Activated CD8-positive, alpha-beta memory T cell treated with anti-CD3 and anti-CD28 coated beads for 24 hours (primary cell): ENCODE data around the gene TK1.
A peak's percentile ranks its signal among the peaks of the same experiment; 100 is the strongest.
"Not testable (repeated sequence)": the region's sequence is repeated elsewhere in the genome, so short reads cannot be mapped to it uniquely, and the experiment has no call there.

ENCODE experiments used
- DNase-seq: peaks from one replicate; pipeline ENCODE4 v3.0.0-alpha.2; 2020

The TK1 gene, protein sequence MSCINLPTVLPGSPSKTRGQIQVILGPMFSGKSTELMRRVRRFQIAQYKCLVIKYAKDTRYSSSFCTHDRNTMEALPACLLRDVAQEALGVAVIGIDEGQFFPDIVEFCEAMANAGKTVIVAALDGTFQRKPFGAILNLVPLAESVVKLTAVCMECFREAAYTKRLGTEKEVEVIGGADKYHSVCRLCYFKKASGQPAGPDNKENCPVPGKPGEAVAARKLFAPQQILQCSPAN

DNA sequence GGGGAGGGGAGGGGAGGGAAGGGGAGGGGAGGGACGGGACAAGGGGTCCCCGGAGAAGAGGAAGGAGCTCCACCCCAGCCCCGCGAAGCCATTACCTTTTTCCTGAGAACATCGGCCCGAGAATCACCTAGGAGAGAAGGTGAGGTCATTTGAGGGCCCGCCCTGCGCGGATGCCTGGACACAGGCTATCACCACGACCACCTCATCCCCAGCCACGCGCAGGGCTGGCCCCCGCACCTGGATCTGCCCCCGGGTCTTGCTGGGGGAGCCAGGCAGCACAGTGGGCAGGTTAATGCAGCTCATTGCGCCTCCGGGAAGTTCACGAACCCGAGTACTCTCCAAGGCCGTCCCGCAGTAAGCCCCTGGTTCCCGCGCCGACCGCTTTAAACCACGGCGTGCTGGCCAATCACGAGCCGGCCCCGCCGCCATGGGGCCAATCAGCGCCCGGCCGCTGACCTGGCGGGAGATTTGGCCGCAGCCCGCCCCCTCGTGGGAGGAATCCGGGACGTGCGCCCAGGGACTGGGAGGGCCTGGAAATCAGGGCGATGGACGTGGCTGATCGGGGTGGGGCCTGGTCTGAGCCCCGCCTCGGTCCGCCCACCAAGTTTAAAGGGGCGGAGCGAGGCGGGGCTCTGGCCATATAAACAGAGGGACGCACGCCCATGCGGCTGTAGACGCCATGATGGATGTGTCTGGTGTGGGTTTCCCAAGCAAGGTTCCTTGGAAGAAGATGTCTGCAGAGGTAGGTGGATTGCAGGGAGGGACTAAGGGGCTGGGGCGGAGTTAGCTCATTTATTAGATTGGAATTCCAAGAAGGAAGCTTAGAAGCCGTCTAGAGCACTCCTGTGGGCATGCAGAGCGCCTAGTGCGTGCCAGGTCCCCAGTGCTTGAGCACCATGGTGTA lies at the start of gene TK1, which contains the start of gene AFMID:
TK1 (minus strand) TSS at position 361 of the 904 bp plus-strand sequence; CDS start at position 303, 58 bp downstream.
AFMID (plus strand) TSS at position 671 of the 904 bp plus-strand sequence; CDS start at position 680, 9 bp downstream.
- peak; percentile 96 for DNase-seq

DNA sequence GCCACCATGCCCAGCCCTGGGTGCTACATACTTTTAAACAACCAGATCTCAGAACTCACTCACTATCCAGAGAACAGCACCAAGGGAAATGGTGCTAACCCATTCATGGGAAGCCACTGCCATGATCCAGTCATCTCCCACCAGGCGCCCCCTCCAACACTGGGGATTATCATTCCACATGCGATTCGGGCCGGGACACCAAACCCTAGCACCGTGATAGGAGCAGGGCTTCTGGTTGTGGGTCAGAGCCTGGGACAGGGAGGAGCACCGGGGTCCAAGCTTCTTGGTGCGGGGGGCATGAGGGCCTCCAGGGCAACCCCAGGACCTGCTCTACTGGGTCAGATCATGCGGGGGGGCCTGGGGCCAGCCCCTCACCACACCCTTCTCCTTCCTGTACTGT lies 49.0 kb upstream of the TK1 start:
- DNase-seq: no peak

DNA sequence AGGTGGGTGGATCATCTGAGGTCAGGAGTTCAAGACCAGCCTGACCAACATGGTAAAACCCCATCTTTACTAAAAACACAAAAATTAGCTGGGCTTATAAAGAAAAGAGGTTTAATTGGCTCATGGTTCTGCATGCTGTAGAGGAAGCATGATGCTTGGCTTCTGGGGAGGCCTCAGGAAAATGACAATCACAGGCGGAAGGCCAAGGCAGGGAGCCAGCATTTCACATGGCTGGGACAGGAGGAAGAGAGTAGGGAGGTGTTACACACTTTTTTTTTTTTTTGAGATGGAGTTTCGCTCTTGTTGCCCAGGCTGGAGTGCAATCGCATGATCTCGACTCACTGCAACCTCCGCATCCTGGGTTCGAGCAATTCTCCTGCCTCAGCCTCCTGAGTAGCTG lies 48.2 kb upstream of the TK1 start:
- DNase-seq: not testable (repeated sequence)

DNA sequence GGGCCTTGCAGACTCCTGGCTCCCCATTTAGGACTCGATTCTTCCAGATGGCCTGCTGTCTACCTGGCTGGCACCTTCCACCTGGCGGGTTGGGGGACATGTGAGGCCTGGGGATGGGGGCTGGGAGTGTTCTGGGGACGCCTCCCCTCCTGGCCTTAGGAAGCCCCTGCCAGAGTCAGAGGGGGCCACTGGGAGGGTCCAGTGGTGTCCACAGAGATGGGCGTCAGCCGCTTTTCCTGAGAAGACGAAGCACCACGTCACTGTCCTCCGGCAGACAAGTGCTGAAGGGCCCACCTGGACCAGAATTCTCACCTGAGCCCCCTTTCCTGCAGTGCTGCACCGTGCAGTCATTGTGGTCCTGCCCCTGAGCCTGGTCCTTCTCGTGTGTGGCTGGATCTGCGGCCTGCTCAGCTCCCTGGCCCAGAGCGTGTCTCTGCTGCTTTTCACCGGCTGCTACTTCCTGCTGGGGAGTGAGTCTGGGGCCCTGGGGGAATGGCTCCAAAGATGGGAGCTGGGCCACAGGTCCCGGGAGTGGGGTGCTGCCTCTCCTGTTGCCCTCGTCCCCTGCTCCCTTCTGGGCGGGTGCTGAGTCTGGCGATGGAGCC lies 47.5 kb upstream of the TK1 start:
- no peak for DNase-seq

DNA sequence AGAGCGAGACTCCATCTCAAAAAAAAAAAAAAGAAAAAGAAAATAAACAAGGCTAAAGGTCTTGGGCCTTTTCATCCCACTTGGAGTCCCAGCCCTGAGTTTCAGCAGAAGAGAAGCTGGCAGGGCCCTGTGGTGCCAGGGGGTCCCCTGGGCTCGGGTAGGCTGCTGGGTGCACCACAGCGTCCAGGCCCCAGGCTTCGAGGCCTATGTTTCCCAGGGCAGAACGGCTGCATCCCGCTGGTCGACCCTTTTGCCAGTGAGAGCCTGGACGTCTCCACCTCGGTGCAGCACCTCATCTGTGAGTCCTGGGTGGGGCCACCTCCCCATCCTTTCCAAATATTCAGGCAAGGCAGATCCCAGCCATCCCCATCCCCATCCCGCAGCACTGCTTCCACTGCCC lies 46.8 kb upstream of the TK1 start:
- no peak for DNase-seq

DNA sequence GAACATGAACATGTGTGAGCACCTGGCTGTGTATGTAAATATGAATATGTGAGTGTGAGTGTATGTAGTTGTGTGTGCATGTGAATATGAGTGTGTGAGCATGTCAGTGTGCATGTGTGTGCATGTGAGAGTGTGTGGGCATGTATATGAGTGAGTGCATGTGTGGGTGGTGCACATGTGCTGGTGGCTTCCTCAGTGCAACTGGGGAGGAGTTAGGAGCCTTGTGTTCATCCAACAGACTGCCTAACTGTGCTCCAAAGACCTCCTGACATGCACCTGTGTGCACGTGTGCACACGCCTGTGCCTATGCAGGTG lies 46.0 kb upstream of the TK1 start:
- DNase-seq: no peak

DNA sequence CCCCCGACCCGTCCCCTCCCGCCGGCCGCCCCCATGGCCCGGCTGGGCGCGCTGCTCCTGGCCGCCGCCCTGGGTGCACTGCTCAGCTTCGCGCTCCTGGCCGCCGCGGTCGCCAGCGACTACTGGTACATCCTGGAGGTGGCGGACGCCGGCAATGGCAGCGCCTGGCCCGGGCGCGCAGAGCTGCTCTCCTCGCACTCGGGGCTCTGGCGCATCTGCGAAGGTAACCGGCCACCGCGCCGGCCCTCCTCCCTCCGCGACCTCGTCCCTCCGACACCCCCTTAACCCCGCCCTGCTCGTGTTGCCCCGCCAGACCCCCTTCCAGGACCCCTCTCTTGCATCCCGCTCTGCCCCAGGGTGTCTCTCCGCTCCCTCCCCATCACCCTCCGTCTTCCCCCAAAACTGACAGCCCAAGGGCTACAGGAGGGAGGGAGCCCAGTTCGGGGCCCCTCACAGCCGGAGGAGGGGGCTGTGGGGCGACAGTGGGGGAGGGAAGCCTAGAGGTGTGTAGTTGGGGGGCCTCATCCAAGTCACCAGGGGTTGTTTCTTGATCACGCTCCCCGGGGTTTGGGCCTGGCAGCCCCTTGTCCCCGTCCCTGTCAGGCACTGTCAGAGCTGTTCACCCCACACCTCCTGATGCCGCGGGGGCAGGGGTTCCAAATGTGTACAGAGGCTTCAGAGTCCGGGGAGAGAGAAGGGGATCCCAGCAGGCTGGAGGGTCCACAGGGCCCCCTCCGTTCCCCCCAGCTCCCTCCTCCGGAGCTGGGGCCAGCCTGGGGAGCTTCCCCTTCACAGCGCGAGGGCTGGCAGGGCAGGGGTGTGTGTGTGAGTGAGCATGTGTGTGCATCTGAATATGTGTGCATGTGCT lies 45.4 kb upstream of the TK1 start:
- no peak for DNase-seq

DNA sequence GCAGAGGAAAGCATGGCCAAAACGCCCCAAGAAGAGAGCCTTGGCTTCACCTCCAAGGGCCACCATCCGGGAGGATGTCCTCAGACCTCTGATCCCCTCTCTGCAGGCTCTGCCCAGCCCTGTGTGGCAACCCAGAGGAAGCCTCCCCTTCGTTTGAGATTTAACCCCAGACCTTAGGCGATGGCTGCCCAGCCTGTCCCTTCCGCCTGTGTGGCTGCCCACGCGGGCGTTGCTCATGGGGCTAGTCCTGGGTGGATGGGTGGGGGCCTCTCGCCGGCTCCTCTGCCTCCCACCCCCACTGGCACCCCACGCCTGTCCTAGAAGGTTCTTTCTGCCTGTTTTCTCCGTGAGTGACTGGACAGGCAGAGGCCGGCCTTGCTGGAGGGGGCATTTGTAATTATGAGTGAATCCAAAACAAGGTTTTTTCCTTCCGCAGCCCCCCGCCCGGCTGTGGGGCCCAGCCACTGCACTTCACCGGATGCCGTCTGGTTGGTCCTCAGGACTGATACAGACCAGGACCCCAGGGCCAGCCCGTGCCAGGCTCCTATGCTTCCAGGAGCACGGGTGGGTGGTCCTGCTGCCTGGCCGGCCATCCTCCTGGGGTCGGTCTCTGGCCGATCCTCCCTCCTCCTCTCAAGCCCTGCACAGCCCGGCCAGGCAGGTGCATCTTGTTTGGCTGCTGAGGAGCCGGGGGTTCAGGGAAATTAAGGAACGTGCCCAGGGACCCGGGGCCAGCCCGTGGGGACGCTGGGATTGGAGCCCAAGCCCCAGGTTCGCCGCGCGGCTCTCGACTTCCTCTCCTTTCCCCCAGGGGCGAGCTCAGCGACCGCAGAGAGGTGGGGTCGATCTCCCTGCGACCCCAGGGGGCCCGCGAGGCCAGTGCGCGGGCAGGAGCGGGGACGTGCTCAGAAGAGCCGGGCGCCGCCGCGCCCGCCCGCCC lies 44.4 kb upstream of the TK1 start, which contains the start of gene TMEM235:
TMEM235 (plus strand) TSS at position 636 of the 940 bp plus-strand sequence. CDS start 393 bp downstream, outside the sequence.
- no peak for DNase-seq

DNA sequence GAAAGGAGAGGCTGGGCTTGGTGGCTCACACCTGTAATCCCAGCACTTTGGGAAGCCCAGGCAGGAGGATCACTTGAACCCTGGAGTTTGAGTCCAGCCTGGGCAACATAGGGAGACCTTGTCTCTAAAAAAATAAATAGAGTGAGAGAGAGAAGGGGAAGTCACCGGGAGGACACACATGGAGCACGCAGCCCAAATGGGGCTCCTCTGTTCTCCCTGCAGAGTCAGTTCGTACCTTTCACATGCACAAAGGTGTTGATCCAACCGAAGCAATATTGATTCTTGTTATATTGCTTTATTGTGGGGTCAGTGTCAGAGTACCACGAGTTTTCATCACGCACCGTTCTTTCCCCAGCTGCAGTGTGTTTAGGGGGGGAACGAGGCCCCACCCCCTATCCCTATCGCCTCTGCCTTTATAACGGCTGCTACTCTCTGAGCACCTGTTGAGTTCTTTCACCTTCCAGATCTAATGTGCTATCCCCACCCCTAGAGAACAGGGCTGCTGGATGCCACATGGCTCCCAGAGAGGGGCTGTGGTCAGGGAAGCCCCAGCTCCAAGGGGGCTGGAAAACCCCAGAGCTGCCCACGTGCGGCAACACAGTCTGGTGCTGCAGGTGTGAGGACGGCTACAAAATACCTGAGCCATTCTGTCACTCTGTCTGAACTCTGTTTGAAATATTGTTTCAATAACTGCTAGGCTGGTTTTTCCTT lies 43.6 kb upstream of the TK1 start:
- DNase-seq: no peak

DNA sequence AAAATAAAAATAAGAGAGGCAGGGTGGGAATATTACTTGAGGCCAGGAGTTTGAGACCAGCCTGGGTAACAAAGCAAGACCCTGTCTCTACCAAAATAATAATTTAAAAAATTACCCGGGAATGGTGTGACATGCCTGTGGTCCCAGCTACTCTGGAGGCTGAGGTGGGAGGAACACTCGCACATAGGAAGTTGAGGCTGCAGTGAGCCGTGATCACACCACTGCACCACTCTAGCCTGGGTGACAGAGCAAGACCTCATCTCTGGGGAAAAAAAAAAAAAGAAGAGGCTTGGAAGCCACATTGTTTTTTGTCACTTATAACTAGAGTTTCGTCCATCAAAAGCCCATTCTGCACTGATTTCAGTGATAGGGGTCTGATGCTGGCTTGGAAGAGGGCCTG lies 41.3 kb upstream of the TK1 start:
- no peak for DNase-seq

DNA sequence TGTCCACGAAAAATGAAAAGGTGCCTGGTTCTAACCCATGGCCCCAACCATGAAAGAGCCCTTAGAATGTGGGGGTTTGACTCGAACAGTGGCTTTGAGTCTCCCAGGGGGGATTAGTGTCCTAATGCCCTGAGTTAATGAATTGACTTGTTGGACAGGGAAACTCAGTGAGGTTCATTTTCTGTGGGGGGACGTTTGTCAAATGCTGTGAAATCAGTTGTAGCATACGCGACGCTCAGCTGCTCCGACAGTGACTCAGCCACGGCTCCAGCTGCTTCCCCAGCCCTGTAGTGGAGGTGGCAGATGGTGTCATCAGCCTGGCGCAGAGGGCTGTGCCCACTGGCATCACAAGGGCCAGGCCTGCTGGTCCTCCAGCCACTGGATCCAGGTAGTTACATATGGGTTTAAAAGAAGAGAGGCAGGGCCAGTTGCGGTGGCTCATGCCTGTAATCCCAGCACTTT lies 40.6 kb upstream of the TK1 start:
- no peak for DNase-seq

DNA sequence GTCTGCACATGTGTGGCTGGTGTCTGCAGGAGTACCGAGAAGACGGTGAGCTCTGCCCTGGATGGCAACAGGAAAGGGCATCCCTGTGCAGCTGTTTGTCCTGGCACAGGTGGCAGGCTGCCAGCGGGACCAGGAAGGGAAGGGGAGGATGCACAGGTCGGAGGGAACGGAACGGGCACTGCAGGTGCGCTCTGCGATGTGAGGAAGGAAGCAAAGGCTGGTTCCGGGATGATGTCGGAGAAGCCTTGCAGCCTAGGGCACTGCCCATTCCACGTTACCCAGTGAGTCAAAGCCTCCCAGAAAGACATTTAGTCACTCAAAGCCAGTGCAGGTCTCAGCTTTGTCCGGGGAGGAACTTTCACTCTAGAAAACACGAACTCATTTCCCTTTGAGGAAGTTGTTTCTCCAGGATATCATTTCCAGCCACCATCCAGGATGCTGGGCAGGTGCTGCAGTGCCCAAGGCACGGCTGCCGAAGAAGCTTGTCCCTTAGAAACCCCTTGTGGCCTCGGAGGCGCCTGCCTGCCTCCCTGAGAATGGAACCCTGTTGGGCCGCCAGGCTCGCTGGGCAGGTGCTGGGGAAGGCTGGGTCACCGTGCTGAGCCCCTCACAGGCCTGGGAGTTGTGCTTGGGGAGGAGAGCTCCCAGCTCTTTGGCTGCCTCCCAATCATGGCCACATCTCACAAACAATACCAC lies 40.1 kb upstream of the TK1 start:
- DNase-seq: no peak

DNA sequence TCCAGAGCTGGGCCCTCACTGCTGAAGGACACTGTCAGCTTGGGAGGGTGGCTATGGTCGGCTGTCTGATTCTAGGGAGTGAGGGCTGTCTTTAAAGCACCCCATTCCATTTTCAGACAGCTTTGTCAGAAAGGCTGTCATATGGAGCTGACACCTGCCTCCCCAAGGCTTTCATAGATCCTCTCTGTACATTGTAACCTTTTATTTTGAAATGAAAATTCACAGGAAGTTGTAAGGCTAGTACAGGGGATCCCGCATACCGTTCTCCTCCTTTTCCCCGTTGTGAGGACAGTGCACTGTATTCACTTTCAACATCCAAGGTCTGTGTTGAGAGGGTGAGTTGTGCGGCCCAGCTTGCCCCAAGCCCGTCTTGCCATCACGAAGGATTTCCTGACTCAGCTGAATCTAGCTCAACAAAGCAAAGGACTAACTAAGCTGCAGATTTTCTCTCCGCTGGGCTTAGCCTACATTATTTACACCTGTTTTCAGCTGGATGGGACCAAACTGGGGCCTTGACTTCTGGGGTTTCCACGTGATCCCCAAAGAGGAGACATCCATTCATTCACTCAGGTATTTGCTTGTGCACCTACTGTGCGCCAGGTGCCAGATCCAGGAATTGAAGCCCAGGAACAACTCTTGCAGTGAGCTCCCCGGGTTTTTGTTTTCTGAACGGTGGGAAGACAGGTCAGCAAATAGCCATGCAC lies 39.4 kb upstream of the TK1 start:
- no peak for DNase-seq

DNA sequence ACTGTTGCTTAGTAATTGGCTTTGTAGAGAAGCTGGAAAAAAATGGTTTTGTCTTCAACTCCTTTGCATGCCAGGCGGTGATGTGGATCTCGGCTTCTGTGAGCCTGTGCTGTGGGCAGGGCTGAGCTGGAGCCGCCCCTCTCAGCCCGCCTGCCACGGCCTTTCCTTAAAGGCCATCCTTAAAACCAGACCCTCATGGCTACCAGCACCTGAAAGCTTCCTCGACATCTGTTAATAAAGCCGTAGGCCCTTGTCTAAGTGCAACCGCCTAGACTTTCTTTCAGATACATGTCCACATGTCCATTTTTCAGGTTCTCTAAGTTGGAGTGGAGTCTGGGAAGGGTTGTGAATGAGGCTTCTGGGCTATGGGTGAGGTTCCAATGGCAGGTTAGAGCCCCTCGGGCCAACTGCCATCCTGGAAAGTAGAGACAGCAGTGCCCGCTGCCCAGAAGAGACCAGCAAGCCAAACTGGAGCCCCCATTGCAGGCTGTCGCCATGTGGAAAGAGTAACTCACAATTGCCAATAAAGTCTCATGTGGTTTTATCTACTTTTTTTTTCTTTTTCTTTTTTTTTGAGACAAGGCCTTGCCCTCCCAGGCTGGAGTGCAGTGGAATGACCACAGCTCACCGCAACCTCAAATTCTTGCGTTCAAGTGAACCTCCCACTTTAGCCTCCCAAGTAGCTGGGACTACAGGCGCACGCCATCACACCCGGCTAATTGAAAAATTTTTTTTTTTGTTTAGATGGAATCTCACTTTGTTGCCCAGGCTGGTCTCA lies 38.4 kb upstream of the TK1 start:
- DNase-seq: no peak

DNA sequence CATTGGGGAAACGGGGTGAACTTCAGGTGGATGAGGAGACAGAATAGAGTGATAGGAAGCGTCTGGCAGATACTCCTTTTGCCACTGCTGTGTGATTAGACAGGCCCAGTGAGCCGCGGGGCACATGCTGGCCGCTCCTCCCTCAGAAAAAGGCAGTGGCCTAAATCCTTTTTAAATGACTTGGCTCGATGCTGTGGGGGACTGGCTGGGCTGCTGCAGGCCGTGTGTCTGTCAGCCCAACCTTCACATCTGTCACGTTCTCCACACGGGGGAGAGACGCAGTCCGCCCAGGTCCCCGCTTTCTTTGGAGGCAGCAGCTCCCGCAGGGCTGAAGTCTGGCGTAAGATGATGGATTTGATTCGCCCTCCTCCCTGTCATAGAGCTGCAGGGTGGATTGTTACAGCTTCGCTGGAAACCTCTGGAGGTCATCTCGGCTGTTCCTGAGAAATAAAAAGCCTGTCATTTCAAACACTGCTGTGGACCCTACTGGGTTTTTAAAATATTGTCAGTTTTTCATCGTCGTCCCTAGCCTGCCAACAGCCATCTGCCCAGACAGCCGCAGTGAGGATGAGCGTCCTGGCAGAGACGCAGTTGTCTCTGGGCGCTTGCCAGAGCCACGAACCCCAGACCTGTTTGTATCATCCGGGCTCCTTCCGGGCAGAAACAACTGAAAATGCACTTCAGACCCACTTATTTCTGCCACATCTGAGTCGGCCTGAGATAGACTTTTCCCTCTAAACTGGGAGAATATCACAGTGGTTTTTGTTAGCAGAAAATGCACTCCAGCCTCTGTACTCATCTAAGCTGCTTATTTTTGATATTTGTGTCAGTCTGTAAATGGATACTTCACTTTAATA lies 37.6 kb upstream of the TK1 start:
- DNase-seq: no peak

DNA sequence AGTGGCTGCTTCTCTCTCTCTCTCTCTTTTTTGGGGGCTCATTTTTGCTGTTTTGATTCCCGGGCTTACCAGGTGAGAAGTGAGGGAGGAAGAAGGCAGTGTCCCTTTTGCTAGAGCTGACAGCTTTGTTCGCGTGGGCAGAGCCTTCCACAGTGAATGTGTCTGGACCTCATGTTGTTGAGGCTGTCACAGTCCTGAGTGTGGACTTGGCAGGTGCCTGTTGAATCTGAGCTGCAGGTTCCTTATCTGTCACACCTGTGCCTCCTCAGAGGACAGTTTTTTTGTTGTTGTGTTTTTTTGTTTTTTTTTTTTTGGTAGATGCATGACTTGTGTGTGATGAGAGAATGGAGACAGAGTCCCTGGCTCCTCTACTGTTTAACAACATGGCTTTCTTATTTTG lies 36.9 kb upstream of the TK1 start:
- DNase-seq: no peak

DNA sequence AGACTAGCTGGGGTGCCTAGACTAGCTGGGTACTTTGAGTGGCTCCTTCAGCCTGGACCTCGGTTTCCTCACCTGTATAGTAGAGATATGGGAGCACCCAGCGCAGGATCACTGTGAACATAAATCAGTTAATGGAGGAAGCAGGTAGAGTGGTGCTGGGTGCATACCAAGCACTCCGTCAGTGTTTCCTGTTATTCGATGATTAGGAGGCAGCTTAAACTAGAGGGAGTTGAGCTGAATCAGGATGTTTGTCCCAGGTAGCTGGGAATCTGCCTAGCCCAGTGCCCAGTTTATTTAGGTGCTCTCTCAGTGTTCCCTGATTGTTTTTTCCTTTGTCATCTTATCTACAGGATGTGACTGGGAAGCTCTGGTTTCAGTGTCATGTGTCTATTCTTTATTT lies 36.2 kb upstream of the TK1 start:
- no peak for DNase-seq
